ENCODE measurements around the gene FETUB.
"Not testable (repeated sequence)": the region's sequence is repeated elsewhere in the genome, so short reads cannot be mapped to it uniquely, and the experiment has no call there.

Gene FETUB

DNA sequence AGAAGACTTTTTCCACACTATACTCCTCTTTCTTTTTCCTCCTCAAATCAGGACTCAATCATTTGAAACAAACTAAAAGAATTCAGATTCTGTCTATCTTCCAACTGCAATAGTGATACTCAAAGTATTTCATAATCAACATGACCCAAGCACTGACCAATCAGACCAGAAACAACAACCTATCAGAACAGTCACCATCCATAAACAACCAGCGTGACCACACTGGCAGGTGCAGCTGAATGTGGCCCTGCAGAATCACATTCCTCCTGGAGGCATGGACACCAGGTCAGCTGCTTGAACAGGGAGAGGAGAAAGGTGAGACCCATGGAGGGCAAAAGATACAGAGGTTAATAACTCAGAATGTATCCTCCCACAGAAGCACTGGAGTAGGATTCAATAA, 39.0 kb downstream of the FETUB start:
- DNase-seq: no peak

DNA sequence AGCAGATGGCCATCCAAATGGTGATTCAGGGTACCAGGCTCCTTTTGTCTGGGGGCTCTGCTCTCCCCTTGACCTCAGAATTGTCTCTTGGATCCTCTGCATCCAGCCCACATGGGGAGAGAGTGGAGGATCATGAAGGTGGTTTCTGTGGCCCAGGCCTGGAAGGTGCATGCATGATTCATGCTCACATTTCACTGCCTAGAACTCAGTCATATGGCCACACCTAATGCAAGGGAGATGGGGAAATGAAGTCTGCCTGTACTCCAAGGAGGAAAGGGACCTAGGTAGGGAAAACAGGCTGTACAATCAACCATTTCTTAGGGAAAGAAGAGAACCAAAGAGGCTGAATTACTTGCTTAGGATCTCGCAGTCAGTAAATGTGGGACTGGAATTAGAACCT, 40.7 kb downstream of the FETUB start:
- no peak for DNase-seq

DNA sequence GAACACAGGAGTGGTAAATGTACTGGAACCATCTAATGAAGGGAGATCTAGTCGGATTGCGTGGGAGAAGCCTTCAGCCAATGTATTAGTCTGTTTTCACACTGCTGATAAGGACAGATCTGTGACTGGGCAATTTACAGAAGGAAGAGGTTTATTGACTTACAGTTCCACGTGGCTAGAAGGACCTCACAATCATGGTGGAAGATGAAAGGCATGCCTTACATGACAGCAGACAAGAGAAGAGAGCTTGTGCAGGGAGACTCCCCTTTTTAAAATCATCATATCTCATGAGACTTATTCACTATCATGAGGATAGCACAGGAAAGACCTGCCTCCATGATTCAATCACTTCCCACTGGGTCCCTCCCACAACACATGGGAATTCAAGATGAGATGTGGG, 42.6 kb downstream of the FETUB start:
- DNase-seq: no peak

DNA sequence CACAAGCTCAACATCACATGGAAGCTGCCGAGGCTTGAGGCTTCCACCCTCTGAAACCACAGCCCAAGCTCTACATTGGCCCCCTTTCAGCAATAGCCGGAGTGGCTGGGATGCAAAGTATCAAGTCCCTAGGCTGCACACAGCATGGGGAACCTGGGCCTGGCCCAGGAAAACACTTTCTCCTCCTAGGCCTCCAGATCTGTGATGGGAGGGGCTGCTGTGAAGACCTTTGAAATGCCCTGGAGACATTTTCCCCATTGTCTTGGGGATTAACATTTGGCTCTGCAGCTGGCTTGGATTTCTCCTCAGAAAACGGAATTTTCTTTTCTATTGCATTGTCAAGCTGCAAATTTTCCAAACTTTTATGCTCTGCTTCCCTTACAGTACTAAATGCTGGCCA, 43.8 kb downstream of the FETUB start:
- DNase-seq: no peak

DNA sequence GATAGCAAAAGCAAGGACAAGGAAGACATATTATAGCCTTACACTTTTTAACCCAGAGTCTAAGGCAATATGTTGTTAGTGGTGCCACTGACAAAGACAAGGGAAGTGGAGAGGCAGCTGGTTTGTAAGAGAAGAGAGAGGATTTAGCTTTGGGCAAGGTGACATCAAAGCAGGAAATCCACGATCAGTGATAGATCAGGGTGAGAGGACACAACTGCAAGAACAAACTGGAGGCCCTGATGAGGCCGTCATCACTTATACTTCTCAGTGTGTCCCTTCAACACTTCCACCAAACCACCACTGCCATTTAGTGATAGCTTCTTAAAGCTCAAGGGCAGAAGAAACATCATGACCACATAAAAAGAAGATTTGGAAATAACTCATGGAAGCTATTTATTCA, 46.3 kb downstream of the FETUB start:
- not testable (repeated sequence) for DNase-seq

DNA sequence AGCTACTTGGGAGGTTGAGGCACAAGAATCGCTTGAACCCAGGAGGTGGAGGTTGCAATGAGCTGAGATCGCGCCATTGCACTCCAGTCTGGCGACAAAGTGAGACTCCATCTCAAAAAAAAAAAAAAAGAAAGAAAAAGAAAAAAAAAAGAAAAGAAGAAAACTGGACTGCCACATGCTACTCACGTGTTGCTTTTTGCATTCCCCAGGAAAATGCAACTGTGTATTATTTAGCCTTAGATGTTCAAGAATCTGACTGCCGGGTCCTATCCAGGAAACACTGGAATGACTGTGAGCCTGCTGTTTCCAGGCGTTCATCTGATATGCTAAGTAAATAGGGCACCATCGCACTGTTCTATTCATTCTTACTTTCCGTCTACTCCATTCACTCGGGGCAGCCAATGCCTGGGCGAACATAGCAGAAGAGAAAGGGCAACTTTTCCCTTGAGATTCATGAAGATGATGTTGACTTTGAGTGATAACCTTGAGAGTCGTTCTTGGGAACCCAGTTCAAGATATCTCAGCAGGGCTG, 47.0 kb downstream of the FETUB start:
- no peak for DNase-seq

DNA sequence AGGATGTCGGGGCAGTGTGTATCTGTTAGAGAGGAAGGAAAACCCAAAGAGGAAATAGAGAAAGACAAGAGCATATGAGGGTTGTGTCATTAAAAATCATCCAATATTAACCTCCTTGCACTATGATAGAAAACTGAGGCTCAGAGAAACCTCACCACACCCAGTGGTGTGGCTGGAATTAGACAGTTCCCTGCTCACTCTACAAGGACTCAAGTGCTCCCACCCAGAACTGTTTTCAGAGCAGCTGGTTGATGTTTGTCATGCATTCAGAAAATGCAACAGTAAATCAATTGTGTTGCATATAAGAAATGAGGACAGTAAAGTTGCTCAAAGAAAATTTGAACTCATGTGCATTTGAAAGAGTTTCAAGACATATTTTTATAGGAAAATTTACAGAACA, 50.1 kb downstream of the FETUB start:
- not testable (repeated sequence) for DNase-seq

DNA sequence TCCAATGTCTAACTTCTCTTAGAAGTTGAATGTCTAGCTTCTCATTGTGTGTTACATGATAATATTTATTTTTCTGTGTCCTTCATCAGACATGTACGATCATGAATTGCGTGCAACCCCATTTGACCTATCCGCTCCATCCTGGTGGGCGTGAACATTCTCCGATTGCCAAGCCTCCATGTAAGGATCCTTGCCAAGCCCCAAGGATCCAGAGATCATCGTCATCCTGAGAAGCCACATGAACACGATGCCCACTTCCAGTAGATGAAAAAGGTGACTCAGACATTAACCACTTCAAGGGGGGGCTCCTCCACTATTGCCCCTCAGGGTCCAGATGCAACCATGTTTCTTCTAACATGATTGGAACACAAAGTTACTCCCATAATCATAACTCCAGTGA, 51.5 kb downstream of the FETUB start:
- no peak for DNase-seq

DNA sequence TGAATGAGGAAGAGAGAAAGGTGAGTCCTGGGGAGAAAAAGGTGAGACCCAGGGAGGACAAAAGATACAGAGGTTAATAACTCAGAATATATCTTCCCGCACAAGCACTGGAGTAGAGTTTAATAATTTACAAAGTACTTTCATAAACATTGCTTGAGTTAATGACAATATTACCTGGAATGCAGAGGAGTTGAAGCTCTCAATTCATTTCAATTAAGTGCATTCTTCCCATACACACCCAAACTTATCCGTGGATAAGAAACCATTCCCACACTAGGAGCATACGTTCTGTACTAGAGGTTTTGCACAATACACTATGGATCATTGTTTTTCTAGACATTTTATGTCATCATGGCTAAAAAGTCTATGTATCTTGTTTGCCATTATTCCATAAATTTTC, 53.6 kb downstream of the FETUB start:
- no peak for DNase-seq

DNA sequence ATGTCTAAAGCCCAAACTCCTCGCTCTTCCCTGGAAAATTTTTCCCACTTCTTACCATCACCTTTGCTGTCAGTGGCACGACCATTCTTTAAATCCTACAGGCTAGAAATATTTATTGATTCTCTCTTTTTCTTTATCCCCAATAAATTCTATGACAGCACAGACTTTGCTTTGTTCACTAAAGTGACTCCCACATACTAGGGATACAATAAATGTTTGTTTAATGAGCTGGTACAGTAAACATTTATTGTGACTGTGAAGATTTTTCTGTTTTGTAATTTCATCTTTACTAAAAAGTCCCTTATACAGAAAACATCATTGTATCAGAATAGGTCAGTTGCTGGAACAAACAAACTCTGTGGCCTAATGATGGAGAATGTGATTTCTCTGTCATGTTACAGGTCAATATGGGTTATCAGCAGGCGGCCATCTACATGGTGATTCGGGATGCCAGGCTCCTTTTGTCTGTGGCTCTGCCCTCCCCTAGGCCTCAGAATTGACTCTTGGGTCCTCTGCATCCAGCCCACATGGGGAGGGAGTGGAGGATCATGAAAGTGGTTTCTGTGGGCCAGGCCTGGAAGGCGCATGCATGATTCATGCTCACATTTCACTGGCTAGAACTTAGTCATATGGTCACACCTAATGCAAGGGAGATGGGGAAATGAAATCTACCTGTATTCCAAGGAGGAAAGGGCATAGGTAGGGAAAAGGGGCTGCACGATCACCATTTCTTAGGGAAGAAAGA, 54.3 kb downstream of the FETUB start:
- DNase-seq: no peak

DNA sequence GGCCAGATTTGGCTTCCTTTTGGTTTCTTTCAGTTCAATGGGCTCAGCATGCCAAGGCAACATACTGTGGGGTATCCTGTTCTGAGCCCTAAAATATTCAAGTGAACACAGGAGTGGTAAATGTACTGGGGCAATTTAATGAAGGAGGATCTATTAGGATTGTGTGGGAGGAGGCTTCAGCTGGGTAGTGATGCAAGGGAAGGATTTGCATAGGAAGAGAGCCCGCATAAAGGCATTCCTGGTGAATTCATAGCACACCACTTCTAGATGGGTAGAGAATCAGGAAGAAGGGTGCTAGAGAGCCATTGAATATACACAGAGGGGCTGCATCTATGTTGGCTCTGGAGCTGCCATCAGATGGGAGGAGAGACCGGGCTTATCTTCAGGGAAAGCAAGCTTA, 56.3 kb downstream of the FETUB start:
- DNase-seq: no peak

DNA sequence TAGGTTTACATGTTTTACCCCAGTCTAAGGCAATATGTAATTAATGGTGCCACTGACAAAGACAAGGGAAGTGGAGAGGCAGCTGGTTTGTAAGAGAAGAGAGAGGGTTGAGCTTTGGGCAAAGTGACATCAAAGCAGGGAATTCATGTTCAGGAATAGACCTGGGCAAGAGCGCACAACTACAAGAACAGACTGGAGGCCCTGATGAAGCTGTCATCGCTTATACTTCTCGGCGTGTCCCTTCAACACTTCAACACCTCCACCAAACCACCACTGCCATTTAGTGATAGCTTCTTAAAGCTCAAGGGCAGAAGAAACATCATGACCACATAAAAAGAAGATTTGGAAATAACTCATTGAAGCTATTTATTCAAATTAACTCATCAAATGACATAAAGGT, 57.3 kb downstream of the FETUB start:
- no peak for DNase-seq

DNA sequence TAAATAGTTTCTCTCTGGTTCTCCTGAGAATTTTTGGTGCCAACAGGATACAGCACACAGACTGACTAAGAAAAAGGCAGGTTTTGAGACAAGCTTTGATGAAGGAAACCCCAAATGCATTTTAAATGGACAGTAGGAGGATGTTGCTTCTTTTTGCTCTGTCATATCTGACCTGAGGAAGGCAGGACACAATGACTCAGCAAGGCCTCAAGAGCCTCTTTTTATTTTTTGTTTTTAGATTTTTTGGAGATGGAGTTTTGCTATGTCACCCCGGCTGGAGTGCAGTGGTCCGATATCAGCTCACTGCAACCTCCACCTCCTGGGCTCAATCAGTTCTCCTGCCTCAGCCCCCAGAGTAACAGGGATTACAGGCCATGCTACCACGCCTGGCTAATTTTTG, 60.1 kb downstream of the FETUB start:
- peak in 1 of 5 donors; percentile 61 for DNase-seq

DNA sequence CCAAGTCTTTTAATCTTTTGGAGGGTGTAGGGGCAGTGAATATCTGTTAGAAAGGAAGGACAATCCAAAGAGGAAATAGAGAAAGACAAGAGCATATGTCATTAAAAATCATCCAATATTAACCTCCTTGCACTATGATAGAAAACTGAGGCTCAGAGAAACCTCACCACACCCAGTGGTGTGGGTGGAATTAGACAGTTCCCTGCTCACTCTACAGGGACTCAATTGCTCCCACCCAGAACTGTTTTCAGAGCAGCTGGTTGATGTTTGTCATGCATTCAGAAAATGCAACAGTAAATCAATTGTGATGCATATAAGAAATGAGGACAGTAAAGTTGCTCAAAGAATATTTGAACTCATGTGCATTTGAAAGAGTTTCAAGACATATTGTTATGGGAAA, 62.3 kb downstream of the FETUB start:
- not testable (repeated sequence) for DNase-seq
